T-helper 2 cell treated with Interferon-gamma antibody and Interleukin-4, amounts not matched to agents 100 ng/mL and 5 ng/mL, for 36 hours (primary cell): ENCODE results near the gene PSAT1. TPM values are rescaled to one million over a fixed set of nuclear protein-coding genes. Genes with fewer than 3 reads are reported as not detected.
"Not testable (repeated sequence)": the region's sequence is repeated elsewhere in the genome, so short reads cannot be mapped to it uniquely, and the experiment has no call there.

ENCODE experiments used
- intact Hi-C: fragments of 100-400 bp; cut with micrococcal nuclease; formaldehyde crosslinking; loops from one replicate; pipeline ENCODE4 v1.15.1; 2023
- total RNA-seq: library from RNA; stranded (reverse); gene quantifications from 2 replicates; pipeline ENCODE4 v1.2.3, GENCODE V29; 2022

The PSAT1 gene
- 61.5 and 65.4 TPM in 2 replicates for total RNA-seq

- intact Hi-C loops = loop anchor here (1.0 to 5.0 kb wide), 5 partner anchors 36 to 1274 kb away; partner anchors contain the start of genes CEP78, GNAQ, TLE4 and VPS13A
Measured at GRCh38 chr9:78296893-78297671, at the start of gene PSAT1. PSAT1 (plus strand) TSS chr9:78297125; CDS start chr9:78297211, 86 bp downstream.

DNA sequence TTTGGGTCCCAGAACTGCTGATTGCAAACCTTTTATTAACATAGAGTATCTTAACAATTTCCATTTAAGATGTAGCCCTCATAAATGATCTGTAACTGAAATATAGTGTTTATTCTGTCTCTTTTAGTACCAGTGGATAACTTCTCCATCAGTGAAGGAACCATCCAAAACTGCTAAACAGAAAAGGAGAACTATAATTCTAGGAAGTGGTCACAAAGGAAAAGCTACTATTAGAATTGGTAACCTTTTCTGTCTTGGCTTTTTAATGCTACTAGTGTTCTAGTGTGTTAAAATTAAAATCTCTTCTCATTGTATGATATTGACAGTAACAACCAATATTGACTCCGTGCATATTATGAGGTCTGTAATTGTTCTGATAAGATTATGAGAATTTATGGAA lies 48.3 kb upstream of the PSAT1 start:
- intact Hi-C loops = no loop called here

- intact Hi-C loops = no loop called here
Measured at GRCh38 chr9:78249542-78249941, 47.4 kb upstream of the PSAT1 start.

DNA sequence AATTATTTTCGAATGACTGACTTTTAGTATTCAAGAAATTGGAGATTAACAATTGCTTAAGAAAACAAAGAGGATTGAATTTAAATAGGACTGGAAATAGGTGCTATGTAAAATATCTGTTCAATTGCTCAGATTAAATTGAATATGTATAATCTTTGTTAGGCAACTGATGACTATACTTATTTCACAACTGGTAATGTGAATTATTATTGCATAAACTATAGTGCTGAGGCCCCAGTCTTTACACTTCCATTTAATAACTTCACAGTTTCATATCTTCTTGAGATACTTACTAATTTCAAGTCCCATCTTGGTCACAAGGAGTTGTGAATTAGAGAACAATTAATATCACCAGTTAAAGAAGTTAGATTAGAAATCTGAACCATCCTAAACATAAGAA lies 44.3 kb upstream of the PSAT1 start:
- intact Hi-C loops = no loop called here

- intact Hi-C loops = no loop called here
Measured at GRCh38 chr9:78253285-78253684, 43.6 kb upstream of the PSAT1 start.

GRCh38 chr9:78261403-78262001 lies 35.4 kb upstream of the PSAT1 start:
- intact Hi-C loops = loop anchor here (1.0 to 2.0 kb wide), 2 partner anchors 35 to 108 kb away; partner anchors contain the start of gene PSAT1

DNA sequence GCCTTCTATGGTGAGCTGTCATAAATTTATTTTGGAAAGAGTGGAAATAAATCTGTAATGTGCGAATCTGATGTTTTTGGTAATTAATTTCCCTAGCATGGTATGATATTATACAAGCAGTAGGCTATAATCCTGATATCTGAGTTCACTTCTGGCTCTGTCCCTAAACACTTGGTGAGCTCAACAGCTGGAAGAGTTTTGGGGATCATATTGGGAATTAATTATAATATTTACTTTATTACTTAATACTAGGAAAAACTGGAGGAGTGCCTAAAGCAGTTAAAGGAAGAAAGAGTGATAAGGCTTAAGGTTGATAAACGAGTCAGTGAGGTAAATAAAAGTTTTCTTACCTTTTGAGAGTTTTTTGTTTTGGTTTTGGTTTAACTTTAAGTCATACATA lies 34.3 kb upstream of the PSAT1 start:
- intact Hi-C loops = no loop called here

DNA sequence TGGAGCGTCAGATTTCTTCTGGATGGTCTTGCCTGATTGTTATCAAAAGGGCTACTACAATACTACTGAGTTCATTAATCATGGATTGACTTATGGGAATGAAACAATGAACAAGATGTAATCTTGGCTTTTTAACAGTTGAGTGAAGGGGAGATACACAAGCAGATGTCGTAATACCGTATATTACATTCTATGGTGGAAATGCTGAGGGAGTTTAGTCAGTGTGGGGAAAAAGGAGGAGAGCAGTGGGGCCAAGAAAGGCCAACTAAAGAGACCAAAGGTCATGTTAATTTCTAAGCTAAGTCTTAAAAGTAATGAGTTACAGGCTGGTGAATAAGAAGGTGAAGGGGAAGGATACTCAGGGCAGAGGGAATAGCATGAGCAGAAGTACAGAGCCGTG lies 29.0 kb upstream of the PSAT1 start:
- intact Hi-C loops = no loop called here

DNA sequence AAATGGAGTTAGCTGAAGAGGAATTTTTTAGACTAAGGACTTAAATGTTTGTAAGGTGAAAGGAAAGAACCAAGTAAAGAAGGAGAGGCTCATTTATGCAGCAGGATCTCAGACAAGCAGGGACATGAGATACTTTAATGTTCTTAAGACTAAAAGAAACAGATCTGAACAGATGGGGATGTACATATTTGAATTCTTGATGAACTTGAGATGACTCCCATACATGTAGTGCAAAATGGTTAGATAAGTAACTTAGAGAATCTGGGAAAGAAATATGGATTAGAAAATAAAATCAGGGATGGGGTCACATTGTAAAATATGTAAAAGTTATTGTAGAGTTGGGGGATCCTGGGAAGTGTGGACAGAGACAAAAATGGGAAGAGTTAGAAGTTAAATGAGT lies 27.1 kb upstream of the PSAT1 start:
- intact Hi-C loops = no loop called here

DNA sequence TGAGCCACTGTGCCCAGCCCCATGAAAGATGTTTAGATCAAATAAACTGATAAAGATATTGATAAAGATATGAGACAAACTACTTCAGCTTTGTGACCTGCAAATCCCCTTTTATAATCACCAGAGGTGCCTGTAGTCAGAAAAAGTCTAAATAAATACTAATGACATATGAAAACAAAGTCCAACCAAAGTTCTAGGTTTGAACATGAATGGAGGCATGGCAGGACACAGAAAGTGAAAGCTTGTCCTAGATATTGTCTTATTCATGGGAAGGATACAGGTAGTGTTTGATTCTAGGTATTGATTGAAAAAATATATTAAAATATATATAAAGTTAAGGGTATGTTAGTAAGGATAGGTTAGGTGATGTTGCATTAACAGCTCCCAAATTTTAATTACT lies 24.6 kb upstream of the PSAT1 start:
- intact Hi-C loops = no loop called here

GRCh38 chr9:78273761-78274160 lies 23.2 kb upstream of the PSAT1 start:
- intact Hi-C loops = no loop called here

GRCh38 chr9:78278177-78278777 lies 18.6 kb upstream of the PSAT1 start:
- intact Hi-C loops = no loop called here

DNA sequence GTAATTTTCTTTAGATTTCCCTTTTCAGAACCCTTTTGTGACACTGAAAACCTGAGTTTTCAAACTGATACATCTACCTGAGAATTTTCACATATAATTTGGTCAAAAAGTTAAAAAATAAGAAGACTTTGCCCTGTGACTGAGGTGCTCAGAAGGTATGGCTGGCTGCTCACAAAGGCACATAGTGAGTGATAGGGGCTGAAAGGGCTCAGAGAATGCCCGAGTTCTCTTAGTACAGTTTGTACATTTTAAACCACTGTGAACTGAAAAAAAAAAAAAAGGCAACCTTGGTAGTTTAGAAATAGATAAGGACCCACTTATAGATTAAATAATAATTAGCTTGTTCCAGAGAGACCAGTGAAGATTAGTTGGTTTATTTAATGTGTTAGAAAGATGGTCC lies 18.1 kb upstream of the PSAT1 start:
- intact Hi-C loops = no loop called here

GRCh38 chr9:78280982-78281668 lies 15.8 kb upstream of the PSAT1 start:
- intact Hi-C loops = no loop called here

DNA sequence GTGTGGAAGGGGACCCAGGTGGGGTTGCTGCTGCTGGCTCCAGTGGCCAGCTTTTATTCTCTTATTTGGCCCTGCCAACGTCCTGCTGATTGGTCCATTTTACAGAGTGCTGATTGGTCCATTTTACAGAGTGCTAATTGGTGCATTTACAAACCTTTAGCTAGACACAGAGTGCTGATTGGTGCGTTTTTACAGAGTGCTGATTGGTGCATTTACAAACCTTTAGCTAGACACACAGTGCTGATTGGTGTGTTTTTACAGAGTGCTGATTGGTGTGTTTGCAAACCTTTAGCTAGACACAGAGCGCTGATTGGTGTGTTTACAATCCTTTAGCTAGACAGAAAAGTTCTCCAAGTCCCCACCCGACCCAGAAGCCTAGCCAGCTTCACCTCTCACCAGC lies 12.7 kb upstream of the PSAT1 start:
- intact Hi-C loops = not testable (repeated sequence)

DNA sequence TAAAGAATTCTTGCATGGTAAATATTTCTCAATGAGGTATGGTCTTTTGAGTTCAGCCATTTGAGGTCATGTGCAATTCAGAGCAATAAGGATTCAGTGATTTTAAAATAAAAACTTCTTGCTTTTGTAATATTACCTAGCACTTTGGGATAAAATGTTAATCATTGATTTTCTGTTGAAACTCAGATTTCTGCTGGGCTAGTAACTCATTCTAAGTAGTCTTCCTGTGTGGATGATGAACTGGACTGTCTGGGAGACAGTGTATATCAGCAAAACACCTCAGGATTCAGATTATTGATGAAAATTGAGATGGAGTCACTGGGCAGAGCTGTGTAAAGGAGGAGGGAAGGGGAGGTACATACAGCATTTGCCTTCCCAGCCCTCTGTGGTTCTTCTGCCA lies 10.8 kb upstream of the PSAT1 start:
- intact Hi-C loops = no loop called here

- intact Hi-C loops = no loop called here
Measured at GRCh38 chr9:78286946-78287388, 10.0 kb upstream of the PSAT1 start.

- intact Hi-C loops = no loop called here
Measured at GRCh38 chr9:78288214-78288892, 8.6 kb upstream of the PSAT1 start.

DNA sequence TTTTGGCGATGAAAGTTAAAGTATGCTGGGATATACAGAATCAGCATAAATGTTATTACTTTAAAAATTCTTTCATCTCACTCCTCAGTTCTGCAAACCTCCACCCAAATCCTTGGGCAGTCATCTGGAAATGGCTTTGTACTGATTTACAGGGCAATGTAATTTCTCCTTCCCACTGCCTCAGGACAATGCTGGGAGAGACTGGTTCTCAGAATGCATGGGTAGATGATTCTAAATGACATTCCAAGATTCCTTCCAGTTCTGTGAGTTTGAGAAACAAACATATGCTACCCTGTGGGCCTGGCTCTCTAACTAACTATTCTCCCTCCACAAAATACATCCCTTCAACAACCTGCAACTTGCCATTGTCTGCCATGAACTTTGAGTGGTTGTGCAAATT lies 7.5 kb upstream of the PSAT1 start:
- intact Hi-C loops = no loop called here

- intact Hi-C loops = no loop called here
Measured at GRCh38 chr9:78291240-78291925, 5.5 kb upstream of the PSAT1 start.

GRCh38 chr9:78292026-78292425 lies 4.9 kb upstream of the PSAT1 start:
- intact Hi-C loops = no loop called here
